Measurements from ENCODE around the gene CXCL3.

The CXCL3 gene

GRCh38 chr4:74009307-74009706, 29.2 kb downstream of the CXCL3 start:
- Histone ChIP-seq H3K4me3 (ENCODE audit: low read length) (no peak overlapping the region), H3K27ac (ENCODE audit: low read length) (no peak overlapping the region), H3K36me3 (ENCODE audit: control insufficient read depth, low read depth, low read length) (no peaks in the 10 kb centered on the region), H3K9me3 (ENCODE audit: control insufficient read depth, low read depth, low read length) (no peaks in the 10 kb centered on the region), H3K4me1 (ENCODE audit: control insufficient read depth, low read depth, low read length) (peaks cover 4% of the 10 kb centered on the region), H3K27me3 (ENCODE audit: control insufficient read depth, insufficient read depth, low read length) (no peaks in the 10 kb centered on the region), H3K9ac (ENCODE audit: low read length) (no peak overlapping the region)

DNA sequence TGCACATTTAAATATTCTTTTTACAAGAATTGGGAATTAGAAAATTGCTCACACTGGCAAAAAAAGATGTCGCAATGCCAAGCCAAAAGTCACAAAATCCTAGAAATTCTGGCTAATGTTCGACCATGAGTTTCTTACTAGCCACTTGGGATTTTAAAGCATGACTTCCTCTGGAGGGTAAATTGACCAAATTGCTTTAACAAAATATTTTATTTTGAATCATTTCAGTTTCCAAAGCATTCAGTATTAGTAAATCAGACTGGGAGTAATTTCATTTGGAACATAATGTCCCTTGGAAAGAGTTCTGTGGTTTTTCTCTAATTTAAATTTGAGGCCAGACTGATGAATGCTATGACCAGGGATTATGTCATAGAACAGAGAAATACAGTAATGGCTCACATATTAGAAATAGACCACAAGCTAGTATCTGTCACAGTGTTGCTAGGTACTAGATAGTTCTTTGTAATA, 32.4 kb downstream of the CXCL3 start:
- Histone ChIP-seq H3K27ac (ENCODE audit: low read length) (no peak overlapping the region), H3K27me3 (ENCODE audit: control insufficient read depth, insufficient read depth, low read length) (no peaks in the 10 kb centered on the region), H3K4me3 (ENCODE audit: low read length) (no peak overlapping the region), H3K4me1 (ENCODE audit: control insufficient read depth, low read depth, low read length) (peaks cover 4% of the 10 kb centered on the region), H3K9me3 (ENCODE audit: control insufficient read depth, low read depth, low read length) (no peaks in the 10 kb centered on the region), H3K9ac (ENCODE audit: low read length) (no peak overlapping the region), H3K36me3 (ENCODE audit: control insufficient read depth, low read depth, low read length) (no peaks in the 10 kb centered on the region)

- H3K36me3 ChIP-seq (ENCODE audit: control insufficient read depth, low read depth, low read length), result no peaks in the 10 kb centered on the region
- H3K27ac ChIP-seq (ENCODE audit: low read length), result no peak overlapping the region
- no peak overlapping the region for H3K9ac ChIP-seq (ENCODE audit: low read length)
- H3K4me1 ChIP-seq (ENCODE audit: control insufficient read depth, low read depth, low read length), result peaks cover 4% of the 10 kb centered on the region
- H3K27me3 ChIP-seq (ENCODE audit: control insufficient read depth, insufficient read depth, low read length), result no peaks in the 10 kb centered on the region
- no peaks in the 10 kb centered on the region for H3K9me3 ChIP-seq (ENCODE audit: control insufficient read depth, low read depth, low read length)
- H3K4me3 ChIP-seq (ENCODE audit: low read length), result no peak overlapping the region
Observed at GRCh38 chr4:74005528-74005927, 33.0 kb downstream of the CXCL3 start.

- Histone ChIP-seq H3K4me1 (ENCODE audit: control insufficient read depth, low read depth, low read length) (peaks cover 4% of the 10 kb centered on the region), H3K4me3 (ENCODE audit: low read length) (no peak overlapping the region), H3K36me3 (ENCODE audit: control insufficient read depth, low read depth, low read length) (no peaks in the 10 kb centered on the region), H3K27ac (ENCODE audit: low read length) (no peak overlapping the region), H3K27me3 (ENCODE audit: control insufficient read depth, insufficient read depth, low read length) (no peaks in the 10 kb centered on the region), H3K9ac (ENCODE audit: low read length) (no peak overlapping the region), H3K9me3 (ENCODE audit: control insufficient read depth, low read depth, low read length) (no peaks in the 10 kb centered on the region)
Observed at GRCh38 chr4:74004668-74005067, 33.8 kb downstream of the CXCL3 start.

DNA sequence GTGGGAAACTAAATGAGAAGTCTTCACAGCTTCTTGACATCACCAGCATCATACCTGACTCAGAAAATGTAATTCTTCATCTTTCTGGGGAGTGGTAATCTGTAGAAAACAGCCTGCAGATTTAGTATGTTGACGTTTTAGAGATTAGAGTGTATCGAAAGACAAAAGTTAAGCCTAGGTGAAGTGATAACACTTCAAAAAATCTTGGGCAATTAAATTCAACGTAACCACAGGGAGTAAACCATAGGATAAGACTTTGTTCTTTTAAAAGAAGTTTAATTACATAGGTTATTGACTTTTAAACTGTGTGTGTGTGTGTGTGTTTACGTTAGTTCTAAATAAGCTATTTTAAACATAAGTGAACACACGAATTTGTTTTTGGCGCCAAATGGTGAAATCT, 38.2 kb downstream of the CXCL3 start:
- no peak overlapping the region for H3K27ac ChIP-seq (ENCODE audit: low read length)
- H3K4me3 ChIP-seq (ENCODE audit: low read length), result no peak overlapping the region
- H3K4me1 ChIP-seq (ENCODE audit: control insufficient read depth, low read depth, low read length), result peaks cover 17% of the 10 kb centered on the region

GRCh38 chr4:73998040-73999011, 40.2 kb downstream of the CXCL3 start, which contains the start of gene CXCL5:
Gene CXCL5, minus strand, starts transcription at chr4:73998677. Its CDS starts 96 bp downstream, at chr4:73998581.
- no peak within 1 kb of the TSS for H3K27ac ChIP-seq (ENCODE audit: low read length)
- peaks cover 3% of the 10 kb centered on the region for H3K27me3 ChIP-seq (ENCODE audit: control insufficient read depth, insufficient read depth, low read length)
- H3K9me3 ChIP-seq (ENCODE audit: control insufficient read depth, low read depth, low read length), result no peaks in the 10 kb centered on the region
- H3K4me1 ChIP-seq (ENCODE audit: control insufficient read depth, low read depth, low read length), result peaks cover 17% of the 10 kb centered on the region
- H3K36me3 ChIP-seq (ENCODE audit: control insufficient read depth, low read depth, low read length), result no peaks in the 10 kb centered on the region
- peak within 1 kb of the TSS; percentile 45 for H3K4me3 ChIP-seq (ENCODE audit: low read length)
- H3K9ac ChIP-seq (ENCODE audit: low read length), result no peak within 1 kb of the TSS

More for the DNA sequence above, 38.2 kb downstream of the CXCL3 start:
- H3K9me3 ChIP-seq (ENCODE audit: control insufficient read depth, low read depth, low read length), result no peaks in the 10 kb centered on the region
- H3K27me3 ChIP-seq (ENCODE audit: control insufficient read depth, insufficient read depth, low read length), result peaks cover 3% of the 10 kb centered on the region
- H3K36me3 ChIP-seq (ENCODE audit: control insufficient read depth, low read depth, low read length), result no peaks in the 10 kb centered on the region
- H3K9ac ChIP-seq (ENCODE audit: low read length), result no peak overlapping the region

DNA sequence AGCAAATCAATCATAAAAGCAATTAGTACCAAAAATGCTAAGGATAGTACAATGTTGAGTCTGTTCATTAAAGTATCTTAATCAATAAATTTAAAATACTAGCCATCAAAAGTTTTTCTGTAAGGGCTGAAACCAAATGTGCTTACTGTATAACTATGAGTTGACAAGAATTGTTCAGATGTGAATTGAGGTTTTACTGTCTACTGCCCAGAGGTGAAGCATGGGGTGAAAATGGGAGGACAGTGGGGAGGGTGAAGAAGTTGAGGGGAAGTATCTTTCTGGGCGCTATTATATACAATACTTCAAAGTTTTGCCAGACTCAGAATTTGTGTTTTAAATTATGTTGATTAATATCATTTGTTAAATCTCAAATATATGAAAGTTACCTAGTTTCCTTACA, 46.4 kb downstream of the CXCL3 start:
- Histone ChIP-seq H3K4me1 (ENCODE audit: control insufficient read depth, low read depth, low read length) (peaks cover 12% of the 10 kb centered on the region), H3K9me3 (ENCODE audit: control insufficient read depth, low read depth, low read length) (no peaks in the 10 kb centered on the region), H3K4me3 (ENCODE audit: low read length) (no peak overlapping the region), H3K27ac (ENCODE audit: low read length) (no peak overlapping the region), H3K27me3 (ENCODE audit: control insufficient read depth, insufficient read depth, low read length) (no peaks in the 10 kb centered on the region), H3K9ac (ENCODE audit: low read length) (no peak overlapping the region), H3K36me3 (ENCODE audit: control insufficient read depth, low read depth, low read length) (no peaks in the 10 kb centered on the region)

GRCh38 chr4:73991742-73992000, 46.8 kb downstream of the CXCL3 start:
- Histone ChIP-seq H3K9me3 (ENCODE audit: control insufficient read depth, low read depth, low read length) (no peaks in the 10 kb centered on the region), H3K27me3 (ENCODE audit: control insufficient read depth, insufficient read depth, low read length) (no peaks in the 10 kb centered on the region), H3K36me3 (ENCODE audit: control insufficient read depth, low read depth, low read length) (no peaks in the 10 kb centered on the region), H3K9ac (ENCODE audit: low read length) (no peak overlapping the region), H3K27ac (ENCODE audit: low read length) (no peak overlapping the region), H3K4me1 (ENCODE audit: control insufficient read depth, low read depth, low read length) (peaks cover 11% of the 10 kb centered on the region), H3K4me3 (ENCODE audit: low read length) (no peak overlapping the region)

GRCh38 chr4:73990988-73991741, 47.3 kb downstream of the CXCL3 start:
- H3K27me3 ChIP-seq (ENCODE audit: control insufficient read depth, insufficient read depth, low read length), result no peaks in the 10 kb centered on the region
- H3K27ac ChIP-seq (ENCODE audit: low read length), result no peak overlapping the region
- H3K9ac ChIP-seq (ENCODE audit: low read length), result no peak overlapping the region
- H3K36me3 ChIP-seq (ENCODE audit: control insufficient read depth, low read depth, low read length), result no peaks in the 10 kb centered on the region
- no peak overlapping the region for H3K4me3 ChIP-seq (ENCODE audit: low read length)
- H3K9me3 ChIP-seq (ENCODE audit: control insufficient read depth, low read depth, low read length), result no peaks in the 10 kb centered on the region
- H3K4me1 ChIP-seq (ENCODE audit: control insufficient read depth, low read depth, low read length), result peaks cover 13% of the 10 kb centered on the region

DNA sequence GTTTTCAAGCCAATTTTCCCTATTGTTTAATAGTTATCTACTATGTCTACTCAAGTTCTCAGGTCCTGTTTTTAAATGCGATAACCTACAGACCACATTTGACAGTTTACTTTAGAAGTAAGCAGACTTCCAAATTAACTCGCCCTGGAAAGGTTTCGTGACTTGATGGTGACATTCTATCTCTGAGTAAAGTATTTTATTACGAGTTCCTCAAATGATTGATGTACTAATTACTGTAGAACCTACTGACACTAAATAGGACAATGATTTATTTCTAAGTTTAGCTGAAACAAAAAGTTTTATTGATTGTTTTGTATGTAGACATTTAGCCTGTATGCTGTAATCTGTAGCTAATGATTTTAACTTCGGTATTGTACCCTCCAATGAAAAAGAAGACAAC, 48.6 kb downstream of the CXCL3 start:
- H3K4me3 ChIP-seq (ENCODE audit: low read length), result no peak overlapping the region
- H3K9ac ChIP-seq (ENCODE audit: low read length), result no peak overlapping the region
- peaks cover 22% of the 10 kb centered on the region for H3K4me1 ChIP-seq (ENCODE audit: control insufficient read depth, low read depth, low read length)
- H3K27me3 ChIP-seq (ENCODE audit: control insufficient read depth, insufficient read depth, low read length), result no peaks in the 10 kb centered on the region
- H3K36me3 ChIP-seq (ENCODE audit: control insufficient read depth, low read depth, low read length), result no peaks in the 10 kb centered on the region
- H3K9me3 ChIP-seq (ENCODE audit: control insufficient read depth, low read depth, low read length), result no peaks in the 10 kb centered on the region
- no peak overlapping the region for H3K27ac ChIP-seq (ENCODE audit: low read length)

- Histone ChIP-seq H3K27me3 (ENCODE audit: control insufficient read depth, insufficient read depth, low read length) (no peaks in the 10 kb centered on the region), H3K9me3 (ENCODE audit: control insufficient read depth, low read depth, low read length) (no peaks in the 10 kb centered on the region), H3K27ac (ENCODE audit: low read length) (no peak overlapping the region), H3K36me3 (ENCODE audit: control insufficient read depth, low read depth, low read length) (no peaks in the 10 kb centered on the region), H3K4me1 (ENCODE audit: control insufficient read depth, low read depth, low read length) (peaks cover 27% of the 10 kb centered on the region), H3K9ac (ENCODE audit: low read length) (no peak overlapping the region), H3K4me3 (ENCODE audit: low read length) (no peak overlapping the region)
Observed at GRCh38 chr4:73989031-73989430, 49.5 kb downstream of the CXCL3 start.

Data from iPS-18a (cell line).